Upper lobe of right lung (tissue), 1 donor: ENCODE results near the gene ZNF117. TPM values are rescaled to one million over a fixed set of nuclear protein-coding genes. Genes with fewer than 3 reads are reported as not detected.

ENCODE experiments used
- ATAC-seq: fragments of 200-7000 bp; cut with Tn5 transposase; one replicate; pipeline ENCODE4 v1.9.1; 2020; ENCODE audit warnings: mild to moderate bottlenecking, moderate library complexity
- DNase-seq: peaks from one replicate; pipeline ENCODE4 v3.0.0-alpha.2; 2020
- H3K27ac ChIP-seq: fragments of 200-600 bp; one replicate; pipeline ENCODE4 v1.8.0; 2022
- H3K27me3 ChIP-seq: fragments of 200-600 bp; one replicate; pipeline ENCODE4 v1.8.0; 2022; ENCODE audit warnings: mild to moderate bottlenecking
- H3K36me3 ChIP-seq: fragments of 200-600 bp; one replicate; pipeline ENCODE4 v1.8.0; 2022
- H3K4me1 ChIP-seq: fragments of 200-600 bp; one replicate; pipeline ENCODE4 v1.8.0; 2022
- H3K4me3 ChIP-seq: fragments of 200-600 bp; one replicate; pipeline ENCODE4 v1.8.0; 2022; ENCODE audit warnings: mild to moderate bottlenecking
- H3K9me3 ChIP-seq: fragments of 200-600 bp; one replicate; pipeline ENCODE4 v1.8.0; 2022
- CTCF ChIP-seq: fragments of 200-600 bp; IDR thresholded peaks from one replicate; pipeline ENCODE4 v1.8.0; 2022; ENCODE audit warnings: antibody characterized with exemption
- intact Hi-C: fragments of 100-400 bp; cut with DNase I; formaldehyde crosslinking; loops from one replicate; pipeline ENCODE4 v1.11.0; 2022
- total RNA-seq: library from RNA; stranded (reverse); fragmentation: NEBNext Ultra II Directional; extraction: Animal tissue kit (Norgen Biotek cat#: 25700); gene quantifications from one replicate; pipeline ENCODE4 v1.2.1, GENCODE V29; 2021
- donor health status: DM: no; HTN: yes; CAD: no; lungs with severe emphysema.

The ZNF117 gene
- total RNA-seq, 1 donor from 2014 or later = 18.7 TPM

DNA sequence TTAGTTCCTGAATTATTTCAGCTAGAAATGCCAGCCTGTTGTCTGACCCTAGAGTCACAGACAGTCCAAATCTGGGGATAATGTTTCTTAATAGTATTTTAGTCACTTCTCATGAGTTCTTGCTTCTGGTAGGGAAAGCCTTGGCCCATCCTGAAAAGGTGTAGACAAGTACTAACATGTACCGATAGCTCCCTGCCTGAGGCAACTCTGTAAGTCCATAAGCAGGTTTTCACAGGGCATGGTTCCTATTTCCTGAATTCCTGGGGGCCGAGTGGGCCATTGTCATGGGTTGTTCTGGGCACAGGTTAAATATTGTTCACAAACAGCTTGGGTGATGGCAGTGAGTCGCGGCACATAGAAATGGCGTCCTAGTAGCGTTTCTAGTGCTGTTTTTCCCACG lies 3.1 kb upstream of the ZNF117 start:
- intact Hi-C loops = no loop called here
- Histone ChIP-seq H3K27me3 (no peaks in the 10 kb centered on the region), H3K4me3 (no peak overlapping the region), H3K9me3 (peaks cover 40% of the 10 kb centered on the region), H3K27ac (no peak overlapping the region), H3K36me3 (no peaks in the 10 kb centered on the region), H3K4me1 (peaks cover 5% of the 10 kb centered on the region)
- DNase-seq = no peak
- no peak for TF ChIP-seq CTCF
- ATAC-seq = no peak

- H3K9me3 ChIP-seq = peaks cover 36% of the 10 kb centered on the region
- H3K4me1 ChIP-seq = no peaks in the 10 kb centered on the region
- H3K36me3 ChIP-seq = no peaks in the 10 kb centered on the region
- H3K27ac ChIP-seq = no peak overlapping the region
- H3K4me3 ChIP-seq = no peak overlapping the region
- no peaks in the 10 kb centered on the region for H3K27me3 ChIP-seq
- intact Hi-C loops = no loop called here
- no peak for TF ChIP-seq CTCF
- DNase-seq (no peak), ATAC-seq (no peak)
Observed at GRCh38 chr7:64992971-64993370, 2.1 kb upstream of the ZNF117 start.

DNA sequence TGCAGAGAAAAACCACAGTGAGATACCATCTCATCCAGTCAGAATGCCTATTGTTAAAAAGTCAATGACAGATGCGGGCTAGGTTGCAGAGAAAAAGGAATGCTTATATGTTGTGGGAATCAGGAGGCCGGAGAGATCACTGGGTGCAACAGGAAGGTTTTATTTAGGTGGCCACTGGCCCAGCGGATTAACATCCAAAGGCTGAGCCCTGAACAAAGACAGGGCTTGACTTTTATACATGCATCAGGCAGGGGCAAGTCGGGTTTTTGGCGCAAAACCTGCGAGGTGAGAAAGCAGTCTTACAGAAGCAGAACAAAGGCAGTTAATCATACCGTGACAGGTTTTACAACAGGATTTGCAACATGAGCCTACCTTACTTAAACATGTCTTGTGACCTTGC lies 620 bp downstream of the ZNF117 start:
- Histone ChIP-seq H3K27me3 (no peaks in the 10 kb centered on the region), H3K27ac (no peak overlapping the region), H3K9me3 (peaks cover 45% of the 10 kb centered on the region), H3K4me1 (no peaks in the 10 kb centered on the region), H3K36me3 (no peaks in the 10 kb centered on the region), H3K4me3 (no peak overlapping the region)
- no peak for DNase-seq
- intact Hi-C loops = no loop called here
- no peak for ATAC-seq
- no peak for TF ChIP-seq CTCF

DNA sequence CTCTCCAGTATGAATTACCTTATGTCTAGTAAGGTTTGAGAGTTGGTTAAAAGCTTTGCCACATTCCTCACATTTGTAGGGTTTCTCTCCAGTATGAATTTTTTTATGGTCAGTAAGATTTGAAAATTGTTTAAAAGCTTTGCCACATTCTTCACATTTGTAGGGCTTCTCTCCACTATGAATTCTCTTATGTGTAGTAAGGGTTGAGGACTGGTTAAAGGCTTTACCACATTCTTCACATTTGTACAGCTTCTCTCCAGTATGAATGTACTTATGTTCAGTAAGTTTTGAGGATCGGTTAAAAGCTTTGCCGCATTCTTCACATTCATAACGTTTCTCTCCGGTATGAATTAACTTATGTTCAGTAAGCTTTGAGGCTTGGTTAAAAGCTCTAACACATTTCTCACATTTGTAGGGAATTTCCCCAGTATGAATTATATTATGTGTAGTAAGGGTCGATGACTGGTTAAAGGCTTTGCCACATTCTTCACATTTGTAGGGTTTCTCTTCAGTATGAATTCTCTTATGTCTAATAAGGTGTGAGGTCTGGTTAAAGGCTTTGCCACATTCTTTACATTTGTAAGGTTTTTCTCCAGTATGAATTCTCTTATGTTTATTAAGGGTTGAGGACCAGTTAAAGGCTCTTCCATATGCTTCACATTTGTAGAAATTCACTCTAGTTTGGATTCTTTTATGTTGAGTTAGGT lies 12.2 kb downstream of the ZNF117 start:
- no peak overlapping the region for H3K4me3 ChIP-seq
- intact Hi-C loops = no loop called here
- DNase-seq (no peak), ATAC-seq (no peak)
- peaks cover 80% of the 10 kb centered on the region for H3K9me3 ChIP-seq
- no peak overlapping the region for H3K27ac ChIP-seq
- TF ChIP-seq CTCF = no peak
- H3K27me3 ChIP-seq = no peaks in the 10 kb centered on the region
- H3K36me3 ChIP-seq = peaks cover 29% of the 10 kb centered on the region
- H3K4me1 ChIP-seq = no peaks in the 10 kb centered on the region

DNA sequence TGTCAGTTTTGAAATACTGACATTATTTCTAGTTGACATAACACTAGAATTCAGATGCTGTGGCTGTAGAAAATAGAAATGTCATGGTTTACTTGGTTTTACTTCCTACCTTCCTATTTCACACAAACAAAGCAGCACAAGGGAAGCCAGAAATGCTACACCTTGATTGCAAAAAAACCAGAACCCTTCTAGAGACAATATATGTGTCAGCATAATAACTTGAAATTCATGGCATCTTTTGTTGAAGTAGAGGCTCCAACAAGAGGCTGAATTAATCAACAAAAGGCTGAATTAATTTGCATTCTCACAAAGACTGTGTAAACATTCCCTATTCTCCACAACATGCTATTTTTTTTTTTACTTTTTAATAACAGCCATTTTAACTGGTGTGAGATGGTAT lies 25.2 kb downstream of the ZNF117 start:
- Histone ChIP-seq H3K4me3 (no peak overlapping the region), H3K36me3 (no peaks in the 10 kb centered on the region), H3K4me1 (no peaks in the 10 kb centered on the region), H3K27ac (no peak overlapping the region), H3K9me3 (peaks cover 12% of the 10 kb centered on the region), H3K27me3 (no peaks in the 10 kb centered on the region)
- no peak for TF ChIP-seq CTCF
- no peak for DNase-seq
- no peak for ATAC-seq
- intact Hi-C loops = no loop called here
